HL-60/S4 (cell line): ENCODE data around the gene KAT2B.

Experiments
- in situ Hi-C: fragments of 300-500 bp; cut with MboI; formaldehyde crosslinking; loops from 2 replicates; pipeline ENCODE4 v1.14.3; 2022; ENCODE audit warnings: low sequenced_read_pairs

KAT2B gene

DNA sequence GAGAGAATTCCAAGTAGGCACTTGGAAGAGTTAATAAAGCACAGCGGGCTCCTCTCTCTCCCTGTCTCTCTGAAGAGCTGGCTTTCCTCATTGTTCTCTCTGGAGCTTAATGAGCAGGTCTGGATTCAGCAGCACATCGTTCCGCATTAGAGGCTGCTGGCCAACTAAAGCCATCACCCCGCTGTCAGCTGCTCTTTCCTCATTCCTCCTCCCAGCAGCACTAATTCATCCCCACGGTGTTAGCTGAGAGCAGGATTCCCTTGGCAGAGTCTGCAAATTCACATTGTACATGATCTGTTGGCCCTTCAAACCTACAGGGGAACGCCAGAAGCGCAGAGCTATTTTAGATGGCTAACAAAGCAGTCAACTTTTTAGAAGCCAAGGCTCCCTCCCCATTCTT lies 101.6 kb downstream of the KAT2B start:
- in situ Hi-C loops: no loop called here

DNA sequence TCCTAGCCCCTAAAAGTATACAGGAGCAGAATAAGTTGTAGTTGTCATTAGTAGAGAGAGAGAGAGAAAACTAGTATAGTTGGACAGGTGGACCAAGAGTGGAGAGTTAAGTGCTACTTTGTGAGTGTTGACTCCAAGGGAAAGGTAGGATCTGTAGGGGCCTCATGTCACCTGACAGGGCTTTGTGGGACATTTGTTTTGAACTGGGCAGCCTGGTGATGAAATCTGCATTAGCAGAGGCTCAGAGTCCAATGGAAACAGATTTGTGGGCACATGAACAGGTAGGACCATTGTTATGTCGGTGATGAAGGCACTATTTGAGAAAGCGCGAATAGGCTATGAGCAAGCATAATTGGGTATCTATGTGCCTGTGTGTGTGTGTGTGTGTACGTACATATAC lies 102.3 kb downstream of the KAT2B start:
- in situ Hi-C loops: no loop called here

DNA sequence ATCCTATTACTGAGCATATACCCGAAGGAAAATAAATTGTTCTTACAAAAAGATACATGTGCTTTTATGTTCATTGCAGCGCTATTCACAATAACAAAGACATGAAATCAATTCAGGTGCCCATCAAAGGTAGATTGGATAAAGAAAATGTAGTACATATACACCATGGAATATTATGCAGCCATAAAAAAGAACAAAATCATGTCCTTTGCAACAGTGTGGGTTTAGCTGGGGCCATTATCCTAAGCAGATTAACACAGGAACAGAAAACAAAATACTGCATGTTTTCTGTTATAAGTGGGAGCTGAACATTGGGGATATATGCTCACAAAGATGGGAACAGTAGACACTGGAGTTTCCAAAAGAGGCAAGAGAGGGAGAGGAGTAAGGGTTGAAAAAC lies 103.3 kb downstream of the KAT2B start:
- in situ Hi-C loops: no loop called here

DNA sequence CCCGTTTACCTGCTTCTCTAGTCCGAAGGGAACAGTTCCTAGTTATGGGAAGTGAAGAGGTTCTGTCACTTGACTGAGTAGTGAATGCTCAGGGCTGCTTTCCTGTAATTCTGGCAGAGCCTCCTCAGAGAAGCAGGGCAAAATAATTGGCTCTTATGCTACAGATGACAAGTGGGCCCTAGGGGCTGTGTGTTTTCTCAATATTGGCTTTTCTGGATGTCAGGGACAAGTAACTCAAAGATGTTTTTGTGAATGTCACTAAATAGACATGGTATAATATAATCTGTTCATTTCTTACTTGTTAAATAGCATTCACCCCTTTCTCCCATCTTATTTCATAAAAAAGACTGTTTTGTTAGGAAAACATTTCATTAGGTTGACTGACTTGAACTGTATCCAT lies 105.6 kb downstream of the KAT2B start:
- in situ Hi-C loops: no loop called here

DNA sequence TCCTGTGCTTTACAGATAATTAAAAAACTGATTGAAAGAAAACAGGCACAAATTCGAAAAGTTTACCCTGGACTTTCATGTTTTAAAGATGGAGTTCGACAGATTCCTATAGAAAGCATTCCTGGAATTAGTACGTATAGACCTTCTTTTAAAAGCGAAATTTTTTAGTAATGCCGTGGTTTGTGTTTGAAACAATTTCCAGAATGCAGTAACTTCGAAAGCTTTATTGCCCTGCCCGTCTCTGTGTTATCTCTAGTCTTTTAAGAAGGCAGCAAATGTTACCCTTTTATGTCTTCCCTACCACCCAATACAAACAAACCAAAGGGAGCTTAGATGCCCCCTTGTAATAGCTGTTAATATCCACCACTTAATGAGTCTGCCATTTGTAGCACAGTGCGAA lies 106.1 kb downstream of the KAT2B start:
- in situ Hi-C loops: no loop called here

GRCh38 chr3:20147361-20147760 lies 107.1 kb downstream of the KAT2B start:
- in situ Hi-C loops: no loop called here

DNA sequence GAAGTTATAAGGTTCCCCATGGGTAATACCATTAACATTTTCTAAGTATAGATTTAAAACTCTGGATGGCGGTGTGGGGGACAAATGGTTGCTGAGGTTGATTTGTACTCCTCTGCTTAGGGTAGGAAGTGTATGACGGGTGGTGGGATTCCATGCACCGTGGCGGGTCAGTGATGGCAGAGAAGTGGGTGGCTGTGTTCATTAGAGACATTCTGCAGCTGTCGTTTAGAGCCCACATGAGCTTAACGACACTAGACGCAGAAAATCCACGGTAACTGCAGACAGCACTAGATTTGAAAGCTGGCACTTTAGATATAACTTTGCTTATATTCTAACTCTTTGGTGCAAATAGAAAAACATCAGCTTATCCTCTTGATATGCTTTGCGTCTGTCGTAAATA lies 108.2 kb downstream of the KAT2B start:
- in situ Hi-C loops: no loop called here

GRCh38 chr3:20154078-20154477 lies 113.8 kb downstream of the KAT2B start:
- in situ Hi-C loops: no loop called here

DNA sequence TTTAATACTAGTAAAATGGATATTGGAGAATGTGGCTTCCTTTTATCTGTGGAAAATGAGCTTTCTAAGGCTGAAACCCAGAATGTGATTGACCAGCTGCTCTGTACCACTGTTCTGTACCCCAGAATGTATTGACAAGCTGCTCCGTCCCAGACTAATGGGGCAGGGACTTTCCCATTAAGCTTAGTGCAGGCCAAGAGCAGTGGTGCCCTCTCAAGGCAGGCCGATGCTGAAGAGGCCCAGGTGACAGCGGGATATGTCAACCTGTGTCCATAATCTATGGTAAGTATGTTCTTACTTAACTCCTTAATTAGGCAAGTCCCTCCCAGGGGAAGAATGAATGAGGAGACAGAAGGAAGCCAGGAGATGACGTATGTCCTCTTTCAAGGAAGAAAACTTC lies 114.7 kb downstream of the KAT2B start:
- in situ Hi-C loops: no loop called here

DNA sequence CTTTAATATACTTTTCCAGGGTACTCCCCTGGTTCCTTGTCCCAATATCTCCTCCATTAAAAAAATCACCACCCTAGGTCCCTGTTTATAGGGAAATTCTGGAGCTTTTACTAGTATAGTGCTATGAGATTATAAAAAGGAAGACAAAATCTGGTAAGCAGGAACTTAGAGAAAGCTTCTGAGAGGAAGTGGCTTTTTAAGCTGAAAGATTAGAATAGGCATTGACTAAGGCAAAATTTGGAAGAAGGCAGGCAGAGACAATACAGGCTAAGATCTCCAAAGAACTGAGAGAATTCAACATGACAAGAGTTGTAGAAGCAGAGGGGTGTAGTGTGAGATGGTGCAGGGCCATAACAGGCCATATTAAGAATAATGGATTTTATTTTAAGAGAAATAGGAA lies 120.0 kb downstream of the KAT2B start:
- in situ Hi-C loops: no loop called here

- in situ Hi-C loops: no loop called here
Observed at GRCh38 chr3:20161714-20162113, 121.5 kb downstream of the KAT2B start.

DNA sequence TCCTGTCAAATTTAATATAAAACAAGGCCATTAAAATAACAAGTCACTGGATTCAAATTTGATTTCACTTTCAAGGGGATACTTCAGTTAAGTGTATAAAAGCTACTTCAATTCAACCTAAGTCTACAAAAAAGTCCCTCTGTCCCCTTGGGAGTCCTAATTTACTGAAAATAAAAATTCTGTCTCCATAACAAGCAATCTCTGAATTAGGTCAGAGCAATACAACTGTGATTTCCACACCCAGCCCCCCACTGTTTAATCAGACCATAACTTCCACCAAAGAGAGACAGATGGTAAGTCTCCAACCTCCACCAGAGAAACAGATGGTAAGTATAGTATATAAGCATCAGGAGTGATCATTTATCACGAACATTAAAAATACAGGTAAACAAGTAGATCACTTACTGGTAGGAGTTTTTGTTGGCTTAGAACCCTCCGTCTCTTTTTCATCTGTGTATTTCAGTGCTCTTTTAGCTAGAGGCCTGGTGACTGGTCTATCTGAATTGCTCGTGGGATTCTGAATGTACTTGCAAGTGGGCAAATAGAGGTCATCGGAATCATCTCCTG lies 133.7 kb downstream of the KAT2B start:
- in situ Hi-C loops: no loop called here

DNA sequence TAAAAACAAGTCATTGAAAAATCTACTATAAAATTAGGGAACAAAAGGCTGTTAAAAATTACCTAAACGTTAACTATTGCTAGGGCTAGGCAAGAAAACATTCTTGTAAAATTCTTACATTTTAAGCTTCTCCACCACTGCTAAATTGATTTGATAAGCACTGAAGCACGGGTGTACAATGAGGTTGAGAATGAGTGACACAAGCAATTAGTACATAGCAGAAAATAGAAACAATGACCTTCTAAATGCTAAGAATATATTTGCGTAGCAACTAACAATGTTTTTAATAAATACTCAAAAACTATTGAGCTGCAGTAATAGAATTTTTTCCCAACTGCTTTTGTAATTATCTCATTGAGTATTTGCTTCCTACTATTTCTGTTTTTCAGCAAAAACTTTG lies 141.0 kb downstream of the KAT2B start:
- in situ Hi-C loops: no loop called here

- in situ Hi-C loops: no loop called here
Observed at GRCh38 chr3:20182206-20182605, 142.0 kb downstream of the KAT2B start.

GRCh38 chr3:20185331-20185678 lies 145.1 kb downstream of the KAT2B start:
- in situ Hi-C loops: no loop called here

DNA sequence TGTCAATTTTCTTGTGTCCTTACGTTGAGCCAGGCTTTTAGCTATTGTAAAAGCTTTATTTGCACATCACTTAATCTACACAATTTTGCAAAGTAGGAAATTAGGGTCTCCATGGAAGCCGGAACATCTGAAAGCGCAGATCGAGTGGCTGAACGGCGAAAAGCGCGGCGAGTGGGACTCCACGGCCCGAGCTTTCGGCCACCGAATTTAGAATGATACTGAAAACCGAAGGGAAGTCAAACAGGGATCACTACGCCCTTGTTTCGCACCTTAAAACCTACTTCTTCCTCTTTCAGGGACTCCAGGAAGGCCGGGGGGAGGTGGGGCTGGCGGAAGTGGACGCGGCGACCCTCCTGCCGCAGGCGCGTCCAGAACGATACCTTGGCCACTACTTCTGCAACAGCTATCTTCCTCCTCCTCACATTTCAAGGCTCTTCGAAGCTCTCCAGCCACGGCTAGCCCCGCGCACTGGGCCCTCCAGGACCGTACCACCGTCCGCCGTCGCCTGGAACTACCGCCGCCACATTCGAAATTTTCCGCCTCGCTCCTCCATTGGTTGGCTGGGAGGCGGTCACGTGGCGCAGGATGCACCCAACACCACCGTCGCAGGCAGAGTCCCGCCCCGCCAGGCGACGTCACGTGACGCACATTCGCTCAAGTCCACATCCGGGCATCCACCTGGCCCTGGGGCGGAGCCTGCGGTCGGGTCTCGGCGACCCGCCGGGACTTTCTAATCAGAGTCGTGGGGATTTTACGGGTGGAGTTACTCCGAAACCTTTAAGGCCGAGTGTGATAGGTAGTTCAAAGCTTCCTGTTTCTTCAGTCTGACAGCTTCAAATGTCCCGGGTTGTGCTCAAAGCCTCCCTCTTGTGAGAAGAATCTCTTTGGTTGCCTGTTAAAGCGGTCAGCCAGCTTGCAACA lies 145.7 kb downstream of the KAT2B start, which contains the start of gene SGO1:
TSS of gene SGO1 (minus strand) at position 528 of the 921 bp plus-strand sequence. CDS start 2,179 bp downstream, outside the sequence.
- in situ Hi-C loops: no loop called here

DNA sequence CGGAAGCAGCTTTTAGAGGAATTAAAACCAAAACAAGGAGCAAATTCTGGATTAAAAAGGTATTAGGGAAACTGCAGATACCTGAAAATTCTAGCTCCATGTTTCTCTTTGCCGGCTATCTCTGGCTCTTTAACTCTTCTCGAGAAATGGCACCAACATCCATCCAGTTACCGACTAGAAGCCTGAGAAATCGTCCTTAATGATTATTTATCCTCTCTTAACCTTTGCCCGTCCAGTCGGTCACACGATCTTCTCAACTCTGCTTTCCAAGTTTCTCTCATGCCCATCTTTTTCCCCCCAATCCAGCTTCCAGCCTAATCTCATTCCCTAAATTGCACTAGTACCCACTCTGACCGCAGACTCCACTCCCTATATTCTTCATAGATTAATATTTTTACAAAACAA lies 146.4 kb downstream of the KAT2B start:
- in situ Hi-C loops: no loop called here

DNA sequence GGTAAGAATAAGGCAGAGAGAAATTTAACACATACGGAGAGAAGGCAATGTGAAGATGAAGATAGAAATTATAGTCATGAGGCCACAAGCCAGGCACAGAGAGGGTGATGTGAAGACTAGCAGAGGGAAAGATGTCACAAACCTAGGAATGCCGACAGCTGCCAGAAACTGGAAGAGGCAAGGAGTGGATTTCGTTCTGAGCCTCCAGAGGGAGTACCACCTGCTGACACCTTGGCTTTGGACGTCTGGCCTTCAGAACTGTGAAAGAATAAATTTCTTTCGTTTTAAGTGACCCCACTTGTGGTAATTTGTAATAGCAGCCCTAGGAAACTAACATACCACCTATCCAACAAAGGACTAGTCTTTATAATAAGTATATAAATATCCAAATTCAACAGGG lies 150.7 kb downstream of the KAT2B start:
- in situ Hi-C loops: no loop called here

- in situ Hi-C loops: no loop called here
Observed at GRCh38 chr3:20194793-20195460, 154.7 kb downstream of the KAT2B start.

- in situ Hi-C loops: no loop called here
Observed at GRCh38 chr3:20197775-20198174, 157.5 kb downstream of the KAT2B start.

DNA sequence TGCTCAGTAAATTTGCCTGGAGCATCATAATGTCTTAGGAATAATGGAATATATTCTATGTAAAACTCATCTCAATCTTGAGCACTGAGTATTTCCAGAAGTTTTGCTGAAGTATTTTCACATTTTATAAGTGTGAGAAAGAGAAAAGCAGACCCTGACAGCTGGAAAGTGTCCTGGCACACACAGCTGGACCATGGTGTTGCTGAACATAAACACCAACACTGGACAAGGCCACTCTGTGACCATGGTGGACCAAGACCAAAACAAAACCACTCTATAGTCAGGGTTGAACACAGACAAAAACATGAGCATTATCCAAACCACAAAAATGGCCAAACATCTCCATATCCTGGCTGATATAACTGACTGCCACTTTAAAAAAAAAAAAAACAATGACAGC lies 160.9 kb downstream of the KAT2B start:
- in situ Hi-C loops: no loop called here
